Endothelial cell of umbilical vein (primary cell): Measurements from ENCODE around the gene MRPL9. TPM values are rescaled to one million over a fixed set of nuclear protein-coding genes. Genes with fewer than 3 reads are reported as not detected.

Experiments
- BruUV-seq: library from RNA; stranded (reverse); fragments of 400-500 nt; replicated peaks from 2 replicates; lab custom pipeline; 2021; lab: Mats Ljungman, UMichigan
- CTCF ChIA-PET: fragments of 300-600, 350-600 bp; sonication (Branson Sonifier 250); formaldehyde crosslinking; loops from one replicate; lab custom pipeline; 2021; ENCODE audit warnings: antibody characterized with exemption, inconsistent platforms; lab: Charles Lee
- POLR2A ChIA-PET: fragments of 300-600, 350-600 bp; sonication (Branson Sonifier 250); formaldehyde crosslinking; loops from one replicate; lab custom pipeline; 2021; ENCODE audit warnings: antibody characterized with exemption, inconsistent platforms; lab: Charles Lee
- DNase-seq: peaks from one replicate; pipeline ENCODE4 v3.0.0-alpha.2; 2011; ENCODE audit warnings: low read depth, low spot score
- FAIRE-seq: peaks from 2 replicates; lab custom pipeline; 2011; peaks lifted over from hg19 to GRCh38; lab: Jason Lieb, UNC
- H2AFZ ChIP-seq: 2 replicates; pipeline ENCODE4 v1.6.0; 2012; ENCODE audit warnings: low read depth, low read length, control low read depth, inconsistent platforms
- H3K27ac ChIP-seq: 2 replicates; pipeline ENCODE4 v1.5.1; 2011; ENCODE audit warnings: low read depth, mild to moderate bottlenecking, control low read depth, low read length, moderate library complexity; ENCODE audit not compliant: insufficient read depth
- H3K27me3 ChIP-seq, 2 experiments: 2 replicates each; pipeline versions ENCODE4 v1.6.0 to v1.6.1; 2011; ENCODE audit warnings: low read length in 2 of 2, mixed read lengths in 1 of 2; ENCODE audit not compliant: control insufficient read depth in 2 of 2, insufficient read depth in 2 of 2
- H3K36me3 ChIP-seq, 2 experiments: 2 replicates in 1 of 2; 3 replicates in 1 of 2; pipeline ENCODE4 v1.5.1; 2011; ENCODE audit warnings: low read length in 2 of 2, mild to moderate bottlenecking in 1 of 2, moderate library complexity in 1 of 2; ENCODE audit not compliant: control insufficient read depth in 2 of 2, insufficient read depth in 2 of 2; ENCODE audit errors: extremely low read depth in 1 of 2
- H3K4me1 ChIP-seq: 3 replicates; pipeline ENCODE4 v1.5.1; 2011; ENCODE audit warnings: mild to moderate bottlenecking, low read length; ENCODE audit not compliant: control insufficient read depth, insufficient read depth; ENCODE audit errors: extremely low read depth
- H3K4me2 ChIP-seq: 2 replicates; pipeline ENCODE4 v1.6.1; 2011; ENCODE audit warnings: low read length, control low read depth, mixed read lengths; ENCODE audit not compliant: insufficient read depth
- H3K4me3 ChIP-seq, 3 experiments: fragments of 200-600 bp in 1 of 3; sonication (generic), shearing (Covaris generic) in 1 of 3; replicated peaks in 1 of 3; 2 replicates each; pipeline ENCODE4 v1.5.1; 2011 to 2016; ENCODE audit warnings: control low read depth in 3 of 3, low read length in 3 of 3, mild to moderate bottlenecking in 2 of 3, inconsistent platforms in 1 of 3, low read depth in 1 of 3, moderate library complexity in 1 of 3; ENCODE audit not compliant: insufficient read depth in 1 of 3
- H3K79me2 ChIP-seq: 2 replicates; pipeline ENCODE4 v1.6.0; 2012; ENCODE audit warnings: low read length, inconsistent platforms; ENCODE audit not compliant: control insufficient read depth, insufficient read depth
- H3K9ac ChIP-seq: replicated peaks from 2 replicates; pipeline ENCODE3; 2011; ENCODE audit warnings: low read length, control low read depth; ENCODE audit not compliant: insufficient read depth; ENCODE audit errors: extremely low read depth
- H3K9me1 ChIP-seq: replicated peaks from 3 replicates; pipeline ENCODE4 v1.6.0; 2011; ENCODE audit warnings: mild to moderate bottlenecking, low read length; ENCODE audit not compliant: control insufficient read depth, insufficient read depth; ENCODE audit errors: extremely low read depth
- H3K9me3 ChIP-seq: replicated peaks from 2 replicates; pipeline ENCODE4 v1.5.1; 2012; ENCODE audit warnings: low read length, inconsistent platforms; ENCODE audit not compliant: control insufficient read depth, insufficient read depth
- H4K20me1 ChIP-seq: replicated peaks from 2 replicates; pipeline ENCODE3; 2011; ENCODE audit warnings: mild to moderate bottlenecking, low read length; ENCODE audit not compliant: control insufficient read depth, insufficient read depth; ENCODE audit errors: extremely low read depth
- EZH2 ChIP-seq: IDR thresholded peaks from 2 replicates; pipeline ENCODE4 v1.6.1; 2012; ENCODE audit warnings: borderline replicate concordance, low read depth, mild to moderate bottlenecking, moderate library complexity, low read length, inconsistent platforms; ENCODE audit not compliant: severe bottlenecking
- FOS ChIP-seq: IDR thresholded peaks from 2 replicates; pipeline ENCODE4 v1.6.1; 2011; ENCODE audit warnings: mild to moderate bottlenecking, low read length, moderate library complexity, borderline replicate concordance; ENCODE audit not compliant: insufficient read depth
- GATA2 ChIP-seq: IDR thresholded peaks from 2 replicates; pipeline ENCODE4 v1.7.0; 2011; ENCODE audit warnings: low read depth, mild to moderate bottlenecking, moderate library complexity, mixed read lengths, low read length; ENCODE audit not compliant: insufficient read length, insufficient read depth
- JUN ChIP-seq: IDR thresholded peaks from 2 replicates; pipeline ENCODE4 v1.6.1; 2011; ENCODE audit warnings: borderline replicate concordance, low read depth; ENCODE audit not compliant: insufficient read length, insufficient read depth
- MYC ChIP-seq: IDR thresholded peaks from one replicate; pipeline ENCODE4 v1.6.1; 2011; ENCODE audit warnings: mild to moderate bottlenecking, low read depth, low read length
- POLR2A ChIP-seq: IDR thresholded peaks from 2 replicates; pipeline ENCODE4 v1.6.1; 2012; ENCODE audit warnings: low read depth, mild to moderate bottlenecking, control low read depth, low read length
- POLR2AphosphoS5 ChIP-seq: IDR thresholded peaks from 2 replicates; pipeline ENCODE4 v1.6.1; 2012; ENCODE audit warnings: low read depth, mild to moderate bottlenecking, control low read depth, low read length, moderate library complexity; ENCODE audit not compliant: insufficient read depth
- dilution Hi-C: fragments of 300-500 bp; cut with MboI; formaldehyde crosslinking; loops from one replicate; pipeline ENCODE4 v1.15.0; 2019; ENCODE audit warnings: low sequenced_read_pairs; ENCODE audit not compliant: extremely low pct_ligation_motif_present
- intact Hi-C: fragments of 100-400 bp; cut with micrococcal nuclease; formaldehyde crosslinking; loops from one replicate; pipeline ENCODE4 v1.10.0; 2022
- polyA plus RNA-seq, 4 experiments: library from polyadenylated mRNA; depleted of rRNA in 3 of 4; stranded (reverse) in 3 of 4; unstranded in 1 of 4; fragments of >200 nt; gene quantifications; 2 replicates each; pipeline versions ENCODE4 v1.2.1 to v1.2.3, GENCODE V29; 2011 to 2012; ENCODE audit warnings: missing spikeins in 1 of 4
- total RNA-seq: library from RNA; stranded (reverse); gene quantifications from 2 replicates; pipeline ENCODE4 v1.2.3, GENCODE V29; 2021
- TF ChIP-seq, protein P1 (sequence below), 2 donors: IDR thresholded peaks; 1 replicate in 1 of 2; 2 replicates in 1 of 2; pipeline ENCODE4 v1.5.1; 2011; ENCODE audit warnings: low read length in 2 of 2, mild to moderate bottlenecking in 2 of 2, moderate library complexity in 2 of 2, control low read depth in 1 of 2, inconsistent platforms in 1 of 2, low read depth in 1 of 2; ENCODE audit not compliant: insufficient read depth in 1 of 2; ENCODE audit errors: extremely low read depth in 1 of 2
- TF ChIP-seq, protein P2 (sequence below): IDR thresholded peaks from 2 replicates; pipeline ENCODE4 v1.6.1; 2011; ENCODE audit not compliant: insufficient read depth, insufficient read length

The MRPL9 gene
- total and polyA plus RNA-seq, 2 donors (not counting 3 experiments of a cell fraction or from before 2014, with no cell fraction given): 79.1 to 112 TPM

DNA sequence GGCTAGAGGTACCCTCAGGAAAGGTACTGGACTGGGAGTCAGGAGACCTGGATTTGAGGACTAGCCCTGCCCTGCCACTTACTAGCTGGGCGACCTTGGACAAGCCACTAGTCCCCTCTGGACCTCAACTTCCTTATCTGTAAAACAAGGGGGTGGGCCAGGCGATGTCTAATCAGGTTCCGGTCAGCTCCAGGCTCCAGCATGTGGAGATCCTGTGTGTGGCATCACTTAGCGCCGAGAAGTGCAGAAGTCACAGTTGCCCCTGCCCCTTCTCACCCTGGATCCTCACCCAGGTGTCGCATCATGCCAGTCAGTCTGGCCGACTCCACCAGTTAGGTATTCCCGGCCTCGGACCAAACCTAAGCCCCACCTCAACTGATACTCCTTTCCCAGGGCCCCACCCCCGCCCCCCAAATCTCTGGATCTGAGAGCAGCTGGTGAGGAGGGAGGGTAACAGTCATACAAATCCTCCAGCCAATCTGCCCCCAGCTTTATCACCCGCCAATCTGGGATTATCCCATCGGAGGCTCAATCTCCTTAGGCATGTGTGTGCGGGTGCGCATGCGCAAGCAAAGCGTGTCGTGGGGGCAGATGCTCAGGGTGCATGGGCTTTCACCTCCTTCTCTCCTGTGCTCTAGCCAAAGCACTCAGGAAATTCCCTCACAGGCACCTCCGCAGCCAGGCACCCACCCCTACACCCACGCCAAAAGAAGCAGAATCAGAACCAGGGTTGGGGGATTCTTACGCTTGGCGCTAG, 52.1 kb downstream of the MRPL9 start:
- ChIA-PET POLR2A (no interaction called here), CTCF (no interaction called here)
- Histone ChIP-seq H3K9me3 (no peaks in the 10 kb centered on the region), H3K36me3 (no peaks in the 10 kb centered on the region), H2AFZ (no peak overlapping the region), H3K4me1 (no peaks in the 10 kb centered on the region), H3K9ac (no peak overlapping the region), H3K4me2 (no peak overlapping the region), H3K9me1 (no peaks in the 10 kb centered on the region), H3K4me3 (no peak overlapping the region), H3K27ac (no peak overlapping the region), H3K79me2 (no peaks in the 10 kb centered on the region), H3K27me3 (peaks cover 5 to 18% of the 10 kb centered on the region in 2 experiments), H4K20me1 (no peaks in the 10 kb centered on the region)
- intact Hi-C loops (no loop called here), dilution Hi-C loops (no loop called here)
- FAIRE-seq (no peak), DNase-seq (no peak)
- no TSS peak for BruUV-seq
- no peak for TF ChIP-seq EZH2
- TF ChIP-seq FOS: no peak
- no peak for TF ChIP-seq MYC
- TF ChIP-seq POLR2A: no peak
- no peak for TF ChIP-seq GATA2
- TF ChIP-seq, protein P1, sequence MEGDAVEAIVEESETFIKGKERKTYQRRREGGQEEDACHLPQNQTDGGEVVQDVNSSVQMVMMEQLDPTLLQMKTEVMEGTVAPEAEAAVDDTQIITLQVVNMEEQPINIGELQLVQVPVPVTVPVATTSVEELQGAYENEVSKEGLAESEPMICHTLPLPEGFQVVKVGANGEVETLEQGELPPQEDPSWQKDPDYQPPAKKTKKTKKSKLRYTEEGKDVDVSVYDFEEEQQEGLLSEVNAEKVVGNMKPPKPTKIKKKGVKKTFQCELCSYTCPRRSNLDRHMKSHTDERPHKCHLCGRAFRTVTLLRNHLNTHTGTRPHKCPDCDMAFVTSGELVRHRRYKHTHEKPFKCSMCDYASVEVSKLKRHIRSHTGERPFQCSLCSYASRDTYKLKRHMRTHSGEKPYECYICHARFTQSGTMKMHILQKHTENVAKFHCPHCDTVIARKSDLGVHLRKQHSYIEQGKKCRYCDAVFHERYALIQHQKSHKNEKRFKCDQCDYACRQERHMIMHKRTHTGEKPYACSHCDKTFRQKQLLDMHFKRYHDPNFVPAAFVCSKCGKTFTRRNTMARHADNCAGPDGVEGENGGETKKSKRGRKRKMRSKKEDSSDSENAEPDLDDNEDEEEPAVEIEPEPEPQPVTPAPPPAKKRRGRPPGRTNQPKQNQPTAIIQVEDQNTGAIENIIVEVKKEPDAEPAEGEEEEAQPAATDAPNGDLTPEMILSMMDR (IDR thresholded peaks at IDR 0.05; ENCODE audit: extremely low read depth in 1 of 2, insufficient read depth in 1 of 2, low read depth in 1 of 2, low read length in 2 of 2): no peak
- TF ChIP-seq, protein P2, sequence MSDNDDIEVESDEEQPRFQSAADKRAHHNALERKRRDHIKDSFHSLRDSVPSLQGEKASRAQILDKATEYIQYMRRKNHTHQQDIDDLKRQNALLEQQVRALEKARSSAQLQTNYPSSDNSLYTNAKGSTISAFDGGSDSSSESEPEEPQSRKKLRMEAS: no peak
- no peak for TF ChIP-seq POLR2AphosphoS5
- no peak for TF ChIP-seq JUN
